CD14-positive monocyte (primary cell): ENCODE data around the gene AADAC. TPM values are rescaled to one million over a fixed set of nuclear protein-coding genes. Genes with fewer than 3 reads are reported as not detected.

ENCODE experiments used
- DNase-seq, 3 donors: peaks; one replicate each; pipeline ENCODE4 v3.0.0-alpha.2; 2011 to 2022
- H2AFZ ChIP-seq: 2 replicates; pipeline ENCODE4 v1.6.0; 2012; ENCODE audit warnings: mild to moderate bottlenecking, low read depth, low read length, inconsistent platforms; ENCODE audit not compliant: insufficient read depth, poor library complexity, severe bottlenecking
- H3K27ac ChIP-seq, 2 donors: 1 replicate in 1 of 2; 2 replicates in 1 of 2; pipeline ENCODE4 v1.5.1; 2012 to 2013; ENCODE audit warnings: low read length in 2 of 2, control low read depth in 1 of 2, inconsistent platforms in 1 of 2, low read depth in 1 of 2, mild to moderate bottlenecking in 1 of 2
- H3K27me3 ChIP-seq, 2 donors: one replicate each; pipeline versions ENCODE4 v1.6.0 to v1.6.1; 2011 to 2013; ENCODE audit warnings: low read length in 2 of 2; ENCODE audit not compliant: control insufficient read depth in 2 of 2, insufficient read depth in 2 of 2
- H3K36me3 ChIP-seq, 2 donors: replicated peaks in 1 of 2; 1 replicate in 1 of 2; 2 replicates in 1 of 2; pipeline versions ENCODE4 v1.5.1 to v1.6.1; 2012 to 2013; ENCODE audit warnings: low read length in 2 of 2, control low read depth in 1 of 2, inconsistent platforms in 1 of 2, mild to moderate bottlenecking in 1 of 2; ENCODE audit not compliant: insufficient read depth in 2 of 2, control insufficient read depth in 1 of 2
- H3K4me1 ChIP-seq, 2 donors: 1 replicate in 1 of 2; 2 replicates in 1 of 2; pipeline versions ENCODE4 v1.5.1 to v1.6.1; 2012 to 2013; ENCODE audit warnings: low read length in 2 of 2, control low read depth in 1 of 2, inconsistent platforms in 1 of 2, mild to moderate bottlenecking in 1 of 2, moderate library complexity in 1 of 2; ENCODE audit not compliant: insufficient read depth in 2 of 2, control insufficient read depth in 1 of 2
- H3K4me2 ChIP-seq: replicated peaks from 2 replicates; pipeline ENCODE3; 2012; ENCODE audit warnings: low read length, moderate library complexity, mild to moderate bottlenecking; ENCODE audit not compliant: poor library complexity, severe bottlenecking; ENCODE audit errors: extremely low read depth
- H3K4me3 ChIP-seq, 3 experiments: fragments of 200-600 bp in 1 of 3; sonication (generic) in 1 of 3; replicated peaks in 1 of 3; 1 replicate in 2 of 3; 2 replicates in 1 of 3; pipeline ENCODE4 v1.5.1; 2011 to 2013; ENCODE audit warnings: low read length in 3 of 3, mild to moderate bottlenecking in 3 of 3, control low read depth in 2 of 3, low read depth in 2 of 3, inconsistent platforms in 1 of 3, moderate library complexity in 1 of 3
- H3K79me2 ChIP-seq: 2 replicates; pipeline ENCODE4 v1.6.0; 2012; ENCODE audit warnings: mild to moderate bottlenecking, control low read depth, inconsistent platforms, low read length, moderate library complexity; ENCODE audit not compliant: insufficient read depth
- H3K9ac ChIP-seq: 2 replicates; pipeline ENCODE4 v1.6.0; 2017; ENCODE audit warnings: low read length, mild to moderate bottlenecking; ENCODE audit not compliant: insufficient read depth, poor library complexity, severe bottlenecking
- H3K9me3 ChIP-seq, 2 donors: replicated peaks in 1 of 2; 1 replicate in 1 of 2; 2 replicates in 1 of 2; pipeline versions ENCODE4 v1.5.1 to v1.6.1; 2012 to 2013; ENCODE audit warnings: low read length in 2 of 2, control low read depth in 1 of 2; ENCODE audit not compliant: control insufficient read depth in 1 of 2, insufficient read depth in 1 of 2
- H4K20me1 ChIP-seq: 2 replicates; pipeline ENCODE4 v1.6.0; 2012; ENCODE audit warnings: mild to moderate bottlenecking, low read length, control low read depth, moderate library complexity; ENCODE audit not compliant: insufficient read depth
- H3K27ac Mint-ChIP-seq, 7 donors: one replicate each; pipeline ENCODE4 v1.8.0; 2020; ENCODE audit warnings: mild to moderate bottlenecking in 7 of 7, mixed read lengths in 7 of 7, moderate library complexity in 6 of 7, inconsistent platforms in 2 of 7
- H3K27me3 Mint-ChIP-seq, 3 donors: one replicate each; pipeline ENCODE4 v1.8.0; 2021 to 2022; ENCODE audit warnings: low read depth in 3 of 3, mild to moderate bottlenecking in 3 of 3, mixed read lengths in 3 of 3, moderate library complexity in 3 of 3, inconsistent platforms in 1 of 3
- H3K36me3 Mint-ChIP-seq, 2 donors: one replicate each; pipeline ENCODE4 v1.8.0; 2020; ENCODE audit warnings: mixed read lengths in 2 of 2, inconsistent platforms in 1 of 2, mild to moderate bottlenecking in 1 of 2
- H3K4me1 Mint-ChIP-seq: one replicate; pipeline ENCODE4 v1.8.0; 2020; ENCODE audit warnings: mild to moderate bottlenecking, mixed read lengths
- H3K4me3 Mint-ChIP-seq, 2 donors: one replicate each; pipeline ENCODE4 v1.8.0; 2020; ENCODE audit warnings: mild to moderate bottlenecking in 2 of 2, mixed read lengths in 2 of 2, moderate library complexity in 1 of 2
- H3K9me3 Mint-ChIP-seq, 7 donors: one replicate each; pipeline ENCODE4 v1.8.0; 2020 to 2022; ENCODE audit warnings: mixed read lengths in 7 of 7, mild to moderate bottlenecking in 6 of 7, moderate library complexity in 6 of 7, inconsistent platforms in 2 of 7
- CTCF ChIP-seq: fragments of 200-600 bp; IDR thresholded peaks from one replicate; pipeline ENCODE4 v1.8.0; 2022; ENCODE audit warnings: antibody characterized with exemption, mild to moderate bottlenecking
- WGBS: methylation state at CpG from one replicate; pipeline ENCODE4 v1.1.5; 2013; ENCODE audit warnings: missing lambda C conversion rate; ENCODE audit not compliant: insufficient coverage; 5-methylcytosine and 5-hydroxymethylcytosine counted together
- intact Hi-C, 2 donors: fragments of 100-400 bp; cut with micrococcal nuclease; formaldehyde crosslinking; loops; one replicate each; pipeline versions ENCODE4 v1.15.0 to v1.15.1; 2023
- polyA plus RNA-seq, 3 donors: library from polyadenylated mRNA; depleted of rRNA in 1 of 3; unstranded in 2 of 3; stranded (reverse) in 1 of 3; fragments of 300-500 nt in 2 of 3; fragments of >200 nt in 1 of 3; fragmentation: Illumina TruSeq in 2 of 3; gene quantifications; 1 replicate in 2 of 3; 2 replicates in 1 of 3; pipeline ENCODE4 v1.2.3, GENCODE V29; 2012 to 2021

AADAC gene
- polyA plus RNA-seq, 3 donors = not detected

- Histone ChIP-seq H3K79me2 (no peaks in the 10 kb centered on the region), H3K4me3 (no peak overlapping the region), H3K27me3 (no peaks in the 10 kb centered on the region), H3K9me3 (peaks cover 30 to 36% of the 10 kb centered on the region in 2 donors), H3K36me3 (no peaks in the 10 kb centered on the region), H3K4me2 (no peak overlapping the region), H3K27ac (no peak overlapping the region), H3K4me1 (no peaks in the 10 kb centered on the region), H4K20me1 (no peaks in the 10 kb centered on the region), H2AFZ (no peak overlapping the region), H3K9ac (no peak overlapping the region)
- TF ChIP-seq CTCF = no peak
- no peak for DNase-seq
- Mint-ChIP-seq H3K36me3 (no peaks in the 10 kb centered on the region), H3K27me3 (no peaks in the 10 kb centered on the region), H3K4me1 (no peaks in the 10 kb centered on the region), H3K9me3 (peaks cover 8 to 20% (median 17%) of the 10 kb centered on the region in 7 donors), H3K27ac (no peak overlapping the region), H3K4me3 (no peak overlapping the region)
- intact Hi-C loops = no loop called here
- 94% methylated on average over 2 of the region's 2 CpGs for WGBS
Observed at GRCh38 chr3:151811474-151811873, 2.4 kb upstream of the AADAC start.

- Histone ChIP-seq H3K9me3 (peaks cover 4 to 7% of the 10 kb centered on the region in 2 donors), H3K27ac (no peak overlapping the region), H3K27me3 (no peaks in the 10 kb centered on the region), H3K4me1 (no peaks in the 10 kb centered on the region), H3K4me3 (no peak overlapping the region), H3K9ac (no peak overlapping the region), H4K20me1 (no peaks in the 10 kb centered on the region), H3K79me2 (no peaks in the 10 kb centered on the region), H3K4me2 (no peak overlapping the region), H3K36me3 (no peaks in the 10 kb centered on the region), H2AFZ (no peak overlapping the region)
- Mint-ChIP-seq H3K27me3 (peaks cover 0 to 4% (median 0%) of the 10 kb centered on the region in 3 donors), H3K4me1 (no peaks in the 10 kb centered on the region), H3K9me3 (peaks cover 0 to 2% (median 0%) of the 10 kb centered on the region in 7 donors), H3K27ac (no peak overlapping the region), H3K4me3 (no peak overlapping the region), H3K36me3 (no peaks in the 10 kb centered on the region)
- intact Hi-C loops = no loop called here
- no peak for TF ChIP-seq CTCF
- 97% methylated on average over 3 of the region's 3 CpGs for WGBS
- no peak for DNase-seq
Observed at GRCh38 chr3:151814588-151814987, 672 bp downstream of the AADAC start.
